Stimulated activated CD4-positive, alpha-beta T cell treated with anti-CD3 and anti-CD28 coated beads, TNF-alpha, amount 100 ng/mL, for 1 hour (primary cell): ENCODE measurements around the gene FAM90A1.
"Not testable (repeated sequence)": the region's sequence is repeated elsewhere in the genome, so short reads cannot be mapped to it uniquely, and the experiment has no call there.

Experiments
- DNase-seq, 3 donors: peaks; one replicate each; pipeline ENCODE4 v3.0.0-alpha.2; 2020; ENCODE audit warnings: low read depth in 3 of 3, low spot score in 1 of 3

FAM90A1 gene

DNA sequence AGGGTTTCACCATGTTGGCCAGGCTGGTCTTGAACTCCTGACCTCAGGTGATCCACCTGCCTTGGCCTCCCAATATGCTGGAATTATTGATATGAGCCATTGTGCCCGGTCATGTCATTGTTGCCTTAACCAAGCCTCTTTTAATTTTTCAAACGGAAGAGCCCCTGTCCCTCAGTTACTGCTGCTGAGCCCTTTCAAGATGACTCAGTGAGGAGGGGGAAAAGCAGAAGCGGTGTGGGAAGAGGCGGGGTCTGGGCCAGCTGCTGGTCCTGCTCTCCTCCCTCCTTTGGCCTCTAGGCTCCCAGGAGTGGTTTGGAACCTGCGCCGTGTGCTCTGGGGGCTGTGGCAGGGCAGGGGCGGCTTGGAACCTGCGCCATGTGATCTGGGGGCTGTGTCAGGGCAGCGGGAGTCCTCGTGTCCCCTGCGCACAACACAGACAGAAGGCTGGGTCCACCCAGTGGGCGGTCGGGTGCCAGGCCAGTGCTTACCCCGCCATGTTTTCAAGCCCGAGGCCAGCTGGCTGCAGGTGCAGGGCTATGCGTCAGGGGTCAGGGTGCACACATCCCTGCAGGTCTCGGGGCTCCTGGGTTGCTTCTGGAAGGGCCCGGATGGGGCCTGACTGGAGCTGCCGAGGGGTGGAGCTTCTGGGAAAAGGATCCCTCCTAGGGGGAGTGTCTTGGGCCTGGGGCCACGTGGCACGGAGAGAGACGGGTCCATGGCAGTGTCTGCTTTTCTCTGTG is at the start of gene FAM90A1:
TSS of gene FAM90A1 (minus strand) at position 627 of the 740 bp plus-strand sequence. CDS start 2,786 bp downstream, outside the sequence.
- not testable (repeated sequence) for DNase-seq

DNA sequence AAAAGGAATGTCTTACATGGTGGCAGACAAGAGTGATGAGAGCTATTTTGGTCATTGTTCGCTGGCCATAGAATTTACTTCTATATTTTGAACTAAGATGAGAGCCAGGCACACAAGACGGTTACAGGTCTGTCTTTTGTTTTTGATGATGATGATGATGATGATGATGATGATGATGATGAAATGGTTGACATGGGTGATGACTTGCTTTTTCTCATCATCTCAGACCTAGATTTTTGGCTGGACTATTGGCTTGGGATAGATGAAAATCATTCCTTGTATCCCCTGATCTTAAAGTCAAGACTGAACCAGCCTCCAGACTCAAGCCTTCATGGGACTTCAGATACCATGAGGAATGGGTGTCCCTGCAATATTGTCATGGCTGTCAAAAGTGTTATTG is 49.0 kb upstream of the FAM90A1 start:
- not testable (repeated sequence) for DNase-seq

DNA sequence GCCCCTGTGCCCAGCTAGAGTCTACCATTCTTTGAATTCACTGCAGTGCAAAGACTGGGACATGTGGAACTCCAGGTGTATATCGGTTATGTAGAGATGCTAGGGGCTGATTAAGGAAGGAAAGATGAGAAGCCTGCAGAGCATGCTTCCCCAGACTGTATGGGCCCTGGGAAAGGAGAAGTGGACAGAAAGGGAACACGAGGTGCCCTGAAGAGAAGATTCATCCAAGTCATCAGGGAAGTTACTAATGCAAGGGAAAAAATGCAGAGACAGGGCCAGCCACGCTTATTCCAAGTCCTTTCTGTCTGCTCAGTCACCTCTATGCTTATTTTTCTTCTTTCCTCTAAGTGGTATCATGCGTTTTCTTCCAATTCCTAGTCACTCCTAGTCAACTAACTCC is 39.3 kb upstream of the FAM90A1 start:
- not testable (repeated sequence) for DNase-seq

- not testable (repeated sequence) for DNase-seq
Measured at GRCh38 chr12:8264236-8264635, 36.8 kb upstream of the FAM90A1 start.

DNA sequence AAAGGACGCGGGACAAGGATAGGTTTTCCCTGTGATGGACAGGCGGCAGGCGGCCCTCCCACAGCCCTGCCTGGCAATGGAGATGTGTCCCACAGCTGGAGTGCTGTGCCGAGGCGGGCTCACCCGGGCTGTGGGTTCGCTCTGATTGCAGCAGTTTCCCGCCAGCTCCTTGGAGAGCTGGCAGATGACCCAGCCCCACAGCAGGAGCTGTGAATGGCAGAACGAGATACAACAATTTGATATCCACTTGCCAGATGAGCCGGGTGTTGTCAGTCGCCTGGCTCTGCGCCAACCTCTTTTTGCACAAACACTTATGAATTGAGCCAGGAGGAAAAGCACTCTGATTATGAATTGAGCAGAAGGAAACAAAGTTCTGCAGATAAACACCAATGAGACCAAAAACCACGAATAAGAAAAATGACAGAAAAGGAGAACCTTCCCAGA is 33.7 kb upstream of the FAM90A1 start:
- DNase-seq = not testable (repeated sequence)

DNA sequence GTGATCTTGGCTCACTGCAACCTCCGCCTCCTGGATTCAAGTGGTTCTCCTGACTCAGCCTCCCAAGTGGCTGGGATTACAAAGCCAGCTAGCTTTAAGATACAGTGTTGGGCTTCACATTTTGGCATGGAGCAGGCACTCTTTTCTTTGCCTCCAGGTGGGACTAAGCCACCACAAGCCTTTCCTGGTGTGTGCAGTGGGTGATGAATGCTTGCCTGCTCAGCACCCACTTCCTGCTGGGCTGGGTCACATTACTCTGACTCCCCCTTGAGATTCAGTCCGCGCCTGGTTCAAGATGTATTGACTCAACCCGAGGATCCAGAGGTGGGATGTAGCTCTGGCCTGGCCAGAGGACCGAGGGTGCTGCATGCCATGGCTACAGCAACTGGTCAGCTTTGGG is 28.9 kb upstream of the FAM90A1 start:
- DNase-seq = not testable (repeated sequence)

- not testable (repeated sequence) for DNase-seq
Measured at GRCh38 chr12:8254705-8255104, 27.3 kb upstream of the FAM90A1 start.

- DNase-seq = not testable (repeated sequence)
Measured at GRCh38 chr12:8252056-8252818, 24.8 kb upstream of the FAM90A1 start.

DNA sequence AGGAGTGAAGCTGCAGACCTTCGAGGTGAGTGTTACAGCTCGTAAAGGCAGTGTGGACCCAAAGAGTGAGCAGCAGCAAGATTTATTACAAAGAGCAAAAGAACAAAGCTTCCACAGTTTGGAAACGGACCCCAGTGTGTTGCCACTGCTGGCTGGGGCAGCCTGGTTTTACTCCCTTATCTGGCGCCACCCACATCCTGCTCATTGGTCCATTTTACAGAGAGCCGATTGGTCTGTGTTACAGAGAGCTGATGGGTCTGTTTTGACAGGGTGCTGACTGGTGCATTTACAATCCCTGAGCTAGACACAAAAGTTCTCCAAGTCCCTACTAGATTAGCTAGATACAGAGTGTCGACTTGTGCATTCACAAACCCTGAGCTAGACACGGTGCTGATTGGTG is 24.2 kb upstream of the FAM90A1 start:
- not testable (repeated sequence) for DNase-seq

GRCh38 chr12:8246941-8247535 is 19.6 kb upstream of the FAM90A1 start:
- not testable (repeated sequence) for DNase-seq

DNA sequence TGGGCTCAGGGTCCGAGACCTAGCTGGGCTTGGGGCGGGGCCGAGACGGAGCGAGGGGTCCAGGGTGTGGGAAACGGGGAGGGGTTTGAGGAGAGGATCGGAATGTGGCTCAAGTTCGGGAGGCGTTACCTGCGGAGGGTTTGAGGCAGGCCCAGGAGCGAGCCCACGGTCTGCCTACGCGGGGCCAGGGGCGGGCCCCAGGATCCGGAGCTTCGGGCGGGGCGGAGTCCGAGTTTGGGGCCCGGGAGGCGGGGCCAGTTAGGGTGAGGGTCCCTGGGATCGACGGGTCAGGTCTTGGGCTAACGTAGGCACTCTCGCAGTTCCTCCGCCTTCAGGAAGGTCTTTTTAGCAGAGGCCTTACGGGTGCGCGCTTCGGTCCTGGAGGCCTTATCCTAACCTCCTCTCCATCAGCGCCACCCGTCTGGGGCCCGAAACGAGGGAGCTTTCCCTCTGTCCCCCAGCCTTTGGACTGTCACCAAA is 16.3 kb upstream of the FAM90A1 start:
- not testable (repeated sequence) for DNase-seq

DNA sequence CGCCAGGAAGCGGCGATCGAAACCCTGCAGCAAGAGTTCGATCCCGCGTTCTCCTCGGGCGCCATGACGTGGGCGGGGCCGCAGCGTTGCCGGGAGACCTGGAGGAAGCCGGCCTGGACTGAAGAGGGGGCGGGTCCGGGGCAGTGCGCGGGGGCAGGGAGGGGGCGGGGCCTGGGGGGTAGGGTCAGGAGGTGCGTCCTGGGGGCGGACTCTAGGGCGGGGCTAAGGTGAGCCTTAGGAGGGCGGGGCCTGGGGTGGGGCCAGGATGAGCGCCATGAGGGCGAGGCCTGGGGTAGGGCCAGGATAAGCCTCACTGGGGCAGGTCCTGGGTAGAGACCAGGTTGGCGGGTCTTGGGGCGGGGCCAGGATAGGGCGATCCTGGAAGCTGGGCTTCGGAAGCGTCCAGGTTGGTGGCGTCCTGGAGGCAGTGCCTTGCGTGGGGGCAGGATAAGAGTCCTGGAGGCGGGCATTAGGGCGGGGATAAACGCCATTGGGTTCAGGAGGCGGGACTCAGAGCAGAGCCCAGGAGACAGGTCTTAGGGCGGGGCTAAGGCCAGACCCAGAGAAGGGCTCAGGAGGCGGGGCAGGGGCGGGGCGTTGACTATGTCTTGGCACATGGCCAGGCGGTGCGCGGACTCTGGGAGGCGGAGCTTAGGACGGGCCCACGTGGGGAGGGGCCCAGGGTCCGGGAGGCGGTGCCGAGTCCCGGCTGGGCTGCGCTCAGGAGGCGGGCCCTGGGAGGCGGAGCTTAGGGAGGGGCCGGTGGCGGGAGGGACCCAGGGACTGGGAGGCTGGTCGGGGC is 15.7 kb upstream of the FAM90A1 start:
- peak; percentile 98 to 100 (median 100) for DNase-seq

DNA sequence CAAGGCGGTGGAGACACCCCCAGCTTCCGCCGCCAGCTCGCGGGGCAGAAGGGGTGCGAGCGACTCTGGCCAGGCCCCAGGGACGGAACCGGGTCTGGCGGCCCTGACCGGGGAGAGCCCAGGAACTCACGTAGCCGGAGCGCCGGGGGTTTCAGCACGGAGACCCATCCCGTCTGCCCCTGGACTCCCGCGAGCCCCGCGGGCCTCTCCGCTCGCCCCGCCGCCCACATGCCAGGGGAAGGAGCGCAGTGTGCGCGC is 15.1 kb upstream of the FAM90A1 start:
- DNase-seq = not testable (repeated sequence)

DNA sequence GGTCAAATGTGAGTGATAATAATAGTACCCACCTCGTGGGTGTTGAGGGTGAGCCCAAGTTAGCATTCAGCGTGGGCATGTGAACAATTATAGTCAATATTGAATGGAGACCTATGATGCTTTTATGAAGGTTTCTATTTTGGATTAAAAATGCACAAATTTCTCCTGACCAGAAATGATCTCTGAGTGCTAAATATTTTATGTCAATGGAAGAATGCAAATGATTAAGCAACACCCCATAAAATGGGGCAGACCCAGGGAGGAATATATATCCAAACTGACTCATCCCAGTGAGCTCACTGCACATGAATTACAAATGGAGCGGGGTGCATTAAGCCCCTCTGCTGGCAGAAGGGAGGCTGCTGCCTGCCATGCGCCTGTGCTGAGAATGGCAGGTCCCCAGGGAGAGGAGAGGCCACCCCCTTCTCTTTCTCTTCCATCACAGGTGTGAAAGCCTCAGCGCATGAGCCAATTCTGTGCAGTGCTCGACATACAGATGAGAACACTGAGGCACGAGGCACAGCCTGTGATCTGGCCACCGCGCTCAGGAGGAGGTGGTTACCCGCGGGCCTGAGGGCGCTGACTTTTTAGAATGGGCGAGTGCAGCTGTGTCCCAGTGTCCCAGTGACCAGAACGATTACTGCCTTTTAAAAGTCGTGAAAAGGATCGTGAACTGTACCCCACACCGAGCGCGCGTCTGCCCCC is 14.7 kb upstream of the FAM90A1 start:
- DNase-seq = not testable (repeated sequence)

GRCh38 chr12:8240340-8241114 is 13.1 kb upstream of the FAM90A1 start:
- DNase-seq = not testable (repeated sequence)

DNA sequence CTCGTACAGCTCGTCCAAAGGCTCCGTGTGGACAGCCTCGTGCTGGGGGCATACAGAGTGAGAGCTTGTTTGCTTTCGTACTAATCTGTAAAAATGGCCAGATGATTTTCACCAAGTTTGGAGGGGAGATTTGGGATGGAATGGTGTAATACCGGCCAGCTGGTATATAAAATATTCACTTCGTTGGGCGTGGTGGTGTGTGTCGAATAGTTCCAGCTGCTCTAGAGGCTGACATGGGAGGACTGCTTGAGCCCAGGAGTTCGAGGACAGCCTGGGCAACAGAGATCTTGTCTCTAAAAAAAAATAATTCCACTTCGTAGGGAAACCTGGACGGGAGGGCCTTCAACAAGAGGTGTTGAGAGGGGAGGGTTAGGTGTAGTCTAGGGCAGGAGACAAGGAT is 9.6 kb upstream of the FAM90A1 start:
- not testable (repeated sequence) for DNase-seq

DNA sequence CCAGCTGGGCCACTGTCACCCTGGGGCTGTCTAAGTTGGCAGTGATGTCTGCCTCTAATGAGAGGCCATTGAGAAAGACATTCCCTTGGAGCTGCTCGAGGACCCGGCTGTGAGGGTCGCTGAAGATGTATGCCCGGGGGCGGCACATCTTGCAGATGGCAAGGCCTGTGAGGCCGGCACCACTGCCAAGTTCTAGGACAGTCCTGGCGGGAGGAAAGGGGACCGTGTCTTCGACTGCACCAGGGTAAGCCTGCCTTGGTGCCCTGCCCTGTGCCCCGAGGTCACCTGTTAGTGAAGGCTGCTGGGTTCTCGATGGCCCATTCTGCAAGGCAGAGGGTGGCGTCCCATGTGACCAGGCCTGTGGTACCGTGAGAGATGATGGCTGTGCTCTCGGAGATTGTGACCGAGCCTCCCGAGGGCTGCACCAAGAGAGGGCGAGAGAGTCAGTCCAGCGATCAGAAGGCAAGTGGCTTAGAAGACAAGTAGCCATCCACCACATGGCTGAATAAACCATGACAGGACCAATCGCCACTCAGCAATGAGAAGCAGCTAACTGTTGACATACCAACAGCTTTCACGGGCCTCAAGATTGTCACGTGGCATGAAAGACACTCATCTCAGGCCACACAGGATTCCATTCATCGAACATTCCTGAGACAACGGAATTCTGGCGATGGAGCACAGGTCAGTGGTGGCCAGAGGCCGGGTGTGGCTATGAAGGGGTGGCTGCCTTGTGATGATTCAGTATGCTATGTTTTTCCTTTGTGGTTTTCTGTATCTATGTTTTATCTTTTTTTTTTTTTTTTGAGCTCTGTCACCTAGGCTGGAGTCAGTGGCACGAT is 8.1 kb upstream of the FAM90A1 start:
- DNase-seq = not testable (repeated sequence)

DNA sequence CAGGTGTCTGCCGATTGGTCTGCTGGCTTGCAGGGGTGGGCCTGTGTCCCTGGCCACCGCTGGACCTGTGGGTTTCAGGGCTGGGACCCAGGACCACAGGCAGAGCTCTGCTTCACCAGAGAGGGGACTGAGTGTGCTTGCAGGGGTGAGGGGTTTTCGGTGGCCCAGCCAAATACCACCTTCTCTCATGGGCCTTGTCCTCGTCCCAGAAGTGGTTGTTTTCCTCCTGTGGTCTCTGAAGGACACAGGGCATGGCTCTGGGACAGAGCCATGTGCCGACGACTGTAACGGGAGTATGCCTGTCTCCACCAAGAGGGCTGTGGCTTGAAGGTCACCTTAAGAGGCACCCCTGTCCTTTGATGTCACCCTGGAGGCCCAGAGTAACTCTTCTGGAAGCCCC is 7.3 kb upstream of the FAM90A1 start:
- DNase-seq = not testable (repeated sequence)
